Stimulated activated effector memory CD8-positive, alpha-beta T cell treated with anti-CD3 and anti-CD28 coated beads, Interleukin-12 subunit alpha, Interleukin-12 subunit beta, amount 100 ng/mL, for 72 hours (primary cell): Measurements from ENCODE around the gene APOBR.
"Not testable (repeated sequence)": the region's sequence is repeated elsewhere in the genome, so short reads cannot be mapped to it uniquely, and the experiment has no call there.

Source experiments
- ATAC-seq: fragments of 150-1000 bp; cut with Tn5 transposase; 2 replicates; pipeline ENCODE4 v1.10.0; 2021
- DNase-seq, 2 donors: peaks; one replicate each; pipeline ENCODE4 v3.0.0; 2021 to 2022; ENCODE audit warnings: low spot score in 2 of 2
- H3K27ac Mint-ChIP-seq: one replicate; pipeline ENCODE4 v1.8.0; 2022; ENCODE audit warnings: mild to moderate bottlenecking, mixed read lengths
- H3K36me3 Mint-ChIP-seq: one replicate; pipeline ENCODE4 v1.8.0; 2022; ENCODE audit warnings: mild to moderate bottlenecking, mixed read lengths
- H3K4me1 Mint-ChIP-seq: one replicate; pipeline ENCODE4 v1.8.0; 2022; ENCODE audit warnings: mixed read lengths
- H3K4me3 Mint-ChIP-seq: one replicate; pipeline ENCODE4 v1.8.0; 2022; ENCODE audit warnings: mild to moderate bottlenecking, mixed read lengths
- H3K9me3 Mint-ChIP-seq: one replicate; pipeline ENCODE4 v1.8.0; 2022; ENCODE audit warnings: mixed read lengths

APOBR gene

GRCh38 chr16:28495795-28496749, 1.6 kb downstream of the APOBR start:
- ATAC-seq (no peak), DNase-seq (no peak)
- peaks cover 60% of the 10 kb centered on the region for H3K4me1 Mint-ChIP-seq
- H3K36me3 Mint-ChIP-seq = peaks cover 36% of the 10 kb centered on the region
- H3K9me3 Mint-ChIP-seq = no peaks in the 10 kb centered on the region
- peak overlapping the region; percentile 100 for H3K27ac Mint-ChIP-seq
- H3K4me3 Mint-ChIP-seq = peak overlapping the region; percentile 95

- Mint-ChIP-seq H3K4me3 (peak overlapping the region; percentile 95), H3K27ac (peak overlapping the region; percentile 100), H3K36me3 (peaks cover 30% of the 10 kb centered on the region), H3K4me1 (peaks cover 52% of the 10 kb centered on the region), H3K9me3 (no peaks in the 10 kb centered on the region)
- DNase-seq (no peak), ATAC-seq (no peak)
Measured at GRCh38 chr16:28496844-28497243, 2.4 kb downstream of the APOBR start.

GRCh38 chr16:28497386-28497785, 2.9 kb downstream of the APOBR start:
- Mint-ChIP-seq H3K36me3 (peaks cover 25% of the 10 kb centered on the region), H3K9me3 (no peaks in the 10 kb centered on the region), H3K4me3 (peak overlapping the region; percentile 95), H3K27ac (peak overlapping the region; percentile 100), H3K4me1 (peaks cover 48% of the 10 kb centered on the region)
- no peak for ATAC-seq
- DNase-seq = no peak

GRCh38 chr16:28497861-28498599, 3.6 kb downstream of the APOBR start:
- no peak for DNase-seq
- Mint-ChIP-seq H3K4me3 (no peak overlapping the region), H3K4me1 (peaks cover 46% of the 10 kb centered on the region), H3K9me3 (no peaks in the 10 kb centered on the region), H3K27ac (peak overlapping the region; percentile 100), H3K36me3 (peaks cover 25% of the 10 kb centered on the region)
- ATAC-seq = no peak

GRCh38 chr16:28498666-28499381, 4.4 kb downstream of the APOBR start:
- DNase-seq (no peak), ATAC-seq (no peak)
- Mint-ChIP-seq H3K36me3 (peaks cover 24% of the 10 kb centered on the region), H3K4me1 (peaks cover 38% of the 10 kb centered on the region), H3K4me3 (no peak overlapping the region), H3K9me3 (no peaks in the 10 kb centered on the region), H3K27ac (peak overlapping the region; percentile 35)

GRCh38 chr16:28499854-28500253, 5.4 kb downstream of the APOBR start:
- ATAC-seq (no peak), DNase-seq (no peak)
- no peak overlapping the region for H3K4me3 Mint-ChIP-seq
- no peaks in the 10 kb centered on the region for H3K9me3 Mint-ChIP-seq
- H3K27ac Mint-ChIP-seq = peak overlapping the region; percentile 66
- peaks cover 14% of the 10 kb centered on the region for H3K36me3 Mint-ChIP-seq
- H3K4me1 Mint-ChIP-seq = peaks cover 29% of the 10 kb centered on the region

GRCh38 chr16:28500476-28501180, 6.2 kb downstream of the APOBR start:
- peaks cover 11% of the 10 kb centered on the region for H3K36me3 Mint-ChIP-seq
- ATAC-seq, H3K9me3 Mint-ChIP-seq, H3K4me3 Mint-ChIP-seq, DNase-seq: not testable (repeated sequence)
- H3K27ac Mint-ChIP-seq = peak overlapping the region; percentile 66
- peaks cover 21% of the 10 kb centered on the region for H3K4me1 Mint-ChIP-seq

GRCh38 chr16:28501258-28502232, 7.1 kb downstream of the APOBR start:
- peak; percentile 34 for ATAC-seq
- Mint-ChIP-seq H3K4me3 (no peak overlapping the region), H3K4me1 (peaks cover 18% of the 10 kb centered on the region), H3K36me3 (peaks cover 10% of the 10 kb centered on the region), H3K27ac (no peak overlapping the region), H3K9me3 (no peaks in the 10 kb centered on the region)
- no peak for DNase-seq

- Mint-ChIP-seq H3K36me3 (peaks cover 5% of the 10 kb centered on the region), H3K4me1 (peaks cover 18% of the 10 kb centered on the region), H3K27ac (no peak overlapping the region), H3K9me3 (no peaks in the 10 kb centered on the region), H3K4me3 (no peak overlapping the region)
- DNase-seq = no peak
- ATAC-seq = no peak
Measured at GRCh38 chr16:28502290-28502689, 7.8 kb downstream of the APOBR start.

- Mint-ChIP-seq H3K9me3 (no peaks in the 10 kb centered on the region), H3K27ac (peak overlapping the region; percentile 76), H3K4me3 (no peak overlapping the region), H3K4me1 (peaks cover 26% of the 10 kb centered on the region), H3K36me3 (peaks cover 2% of the 10 kb centered on the region)
- ATAC-seq (no peak), DNase-seq (no peak)
Measured at GRCh38 chr16:28503470-28504259, 9.2 kb downstream of the APOBR start.

- no peak for DNase-seq
- H3K27ac Mint-ChIP-seq = no peak overlapping the region
- H3K4me3 Mint-ChIP-seq = no peak overlapping the region
- peaks cover 26% of the 10 kb centered on the region for H3K4me1 Mint-ChIP-seq
- H3K36me3 Mint-ChIP-seq = no peaks in the 10 kb centered on the region
- ATAC-seq = no peak
- no peaks in the 10 kb centered on the region for H3K9me3 Mint-ChIP-seq
Measured at GRCh38 chr16:28504707-28505404, 10.4 kb downstream of the APOBR start.

- ATAC-seq = no peak
- Mint-ChIP-seq H3K4me3 (no peak overlapping the region), H3K4me1 (peaks cover 26% of the 10 kb centered on the region), H3K36me3 (no peaks in the 10 kb centered on the region), H3K27ac (peak overlapping the region; percentile 74), H3K9me3 (no peaks in the 10 kb centered on the region)
- no peak for DNase-seq
Measured at GRCh38 chr16:28505489-28506137, 11.2 kb downstream of the APOBR start.
